Effector memory CD8-positive, alpha-beta T cell (primary cell): ENCODE data around the gene AK4.

Experiments used
- ATAC-seq: fragments of 150-1000 bp; cut with Tn5 transposase; replicated peaks from 2 replicates; pipeline ENCODE4 v1.10.0; 2021; ENCODE audit warnings: mild to moderate bottlenecking, moderate library complexity
- DNase-seq, 3 experiments: peaks; one replicate each; pipeline ENCODE4 v3.0.0; 2021
- H3K27ac Mint-ChIP-seq, 2 donors: one replicate each; pipeline ENCODE4 v1.8.0; 2022; ENCODE audit warnings: mild to moderate bottlenecking in 2 of 2, mixed read lengths in 2 of 2, moderate library complexity in 2 of 2
- H3K27me3 Mint-ChIP-seq, 2 donors: one replicate each; pipeline ENCODE4 v1.8.0; 2022; ENCODE audit warnings: mixed read lengths in 2 of 2
- H3K36me3 Mint-ChIP-seq: one replicate; pipeline ENCODE4 v1.8.0; 2022; ENCODE audit warnings: mild to moderate bottlenecking, moderate library complexity, mixed read lengths; ENCODE audit not compliant: insufficient read depth
- H3K4me1 Mint-ChIP-seq, 2 donors: one replicate each; pipeline ENCODE4 v1.8.0; 2022; ENCODE audit warnings: low read depth in 2 of 2, mixed read lengths in 2 of 2
- H3K4me3 Mint-ChIP-seq, 2 donors: one replicate each; pipeline ENCODE4 v1.8.0; 2022; ENCODE audit warnings: mild to moderate bottlenecking in 2 of 2, mixed read lengths in 2 of 2, moderate library complexity in 2 of 2
- H3K9me3 Mint-ChIP-seq, 2 donors: one replicate each; pipeline ENCODE4 v1.8.0; 2022; ENCODE audit warnings: mixed read lengths in 2 of 2

Gene AK4

DNA sequence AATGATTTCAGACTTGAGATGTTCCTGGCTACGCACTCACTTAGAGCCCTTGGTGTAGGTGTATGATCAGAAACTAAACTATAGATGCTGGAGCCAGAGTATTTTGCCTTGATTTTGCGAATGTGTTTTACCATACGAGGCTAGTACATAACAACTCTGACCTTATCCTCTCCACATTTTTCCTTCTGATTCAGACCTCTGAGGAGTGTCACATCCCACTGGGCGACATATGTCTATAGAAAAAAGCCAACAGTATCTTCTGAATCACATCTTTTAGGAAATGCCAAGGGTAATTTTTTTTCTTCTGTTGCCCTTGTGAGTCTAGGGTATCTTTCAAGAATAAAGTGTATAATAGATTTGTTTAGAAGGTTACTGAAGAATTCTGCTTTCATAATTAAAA lies 49.6 kb downstream of the AK4 start:
- H3K9me3 Mint-ChIP-seq: no peaks in the 10 kb centered on the region
- no peak overlapping the region for H3K4me3 Mint-ChIP-seq
- ATAC-seq: no peak
- no peak overlapping the region for H3K27ac Mint-ChIP-seq
- H3K4me1 Mint-ChIP-seq: no peaks in the 10 kb centered on the region
- H3K27me3 Mint-ChIP-seq: peaks cover 15 to 22% of the 10 kb centered on the region in 2 donors
- DNase-seq: no peak
- H3K36me3 Mint-ChIP-seq: no peaks in the 10 kb centered on the region

DNA sequence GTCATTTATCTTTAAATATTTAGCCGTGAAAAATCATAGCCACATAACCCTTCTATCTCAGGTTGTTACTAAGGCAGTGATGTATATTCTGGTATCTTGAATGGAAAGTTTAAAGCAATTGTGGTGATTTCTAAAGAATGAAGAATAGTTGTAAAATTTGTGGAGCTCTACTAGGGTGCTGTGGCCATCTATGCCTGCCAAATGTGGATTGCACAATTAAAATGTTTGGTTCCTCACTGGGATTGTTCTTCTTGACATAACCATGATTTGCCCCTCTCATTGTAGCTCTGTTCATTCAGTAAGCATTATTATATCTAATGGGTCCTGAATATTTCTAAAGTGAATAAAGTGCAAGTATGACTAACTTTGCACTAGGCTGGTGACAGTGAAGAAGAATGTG lies 50.1 kb downstream of the AK4 start:
- Mint-ChIP-seq H3K36me3 (no peaks in the 10 kb centered on the region), H3K27ac (no peak overlapping the region), H3K27me3 (peaks cover 15 to 22% of the 10 kb centered on the region in 2 donors), H3K4me1 (no peaks in the 10 kb centered on the region), H3K4me3 (no peak overlapping the region), H3K9me3 (no peaks in the 10 kb centered on the region)
- ATAC-seq (no peak), DNase-seq (no peak)

DNA sequence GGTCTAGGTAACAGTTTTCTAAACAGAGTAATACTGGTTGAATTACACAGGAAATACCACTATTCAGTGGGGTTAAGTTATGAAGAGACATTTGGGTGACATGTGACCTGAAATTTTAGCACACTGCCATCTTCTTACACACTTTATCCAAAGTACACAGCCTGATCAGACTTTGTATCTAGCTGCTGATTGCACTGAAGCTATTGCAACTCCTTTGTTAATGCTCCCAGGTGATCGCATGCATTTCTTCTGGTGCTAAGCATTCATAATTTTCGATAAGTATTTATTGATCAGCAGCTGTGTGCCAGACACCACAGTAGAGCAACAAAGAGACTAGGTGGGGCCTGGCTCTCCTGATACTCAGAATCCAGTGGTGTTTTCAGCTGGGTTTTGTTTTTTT lies 52.4 kb downstream of the AK4 start:
- no peak for ATAC-seq
- Mint-ChIP-seq H3K4me1 (no peaks in the 10 kb centered on the region), H3K4me3 (no peak overlapping the region)

DNA sequence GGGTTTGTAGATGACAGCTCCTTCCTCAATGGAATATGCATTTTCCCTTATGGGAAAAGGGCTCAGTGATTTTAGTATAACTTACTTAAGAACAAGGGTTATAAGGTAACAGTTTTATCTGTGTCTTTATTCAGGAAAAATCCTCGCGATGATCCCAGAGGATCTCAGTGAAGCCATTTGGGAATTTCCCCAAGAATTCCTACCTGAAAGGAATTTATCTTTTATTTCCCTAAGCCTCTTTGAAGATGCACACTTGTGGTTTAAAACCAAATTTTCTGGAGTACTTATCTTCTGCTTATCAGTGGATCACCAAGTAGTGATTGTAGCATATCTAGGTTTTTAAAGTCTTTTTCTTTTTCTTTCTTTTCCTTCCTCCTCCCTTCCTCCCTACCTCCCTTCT lies 58.8 kb downstream of the AK4 start:
- Mint-ChIP-seq H3K4me1 (peaks cover 0 to 6% of the 10 kb centered on the region in 2 donors), H3K27ac (no peak overlapping the region), H3K36me3 (no peaks in the 10 kb centered on the region), H3K27me3 (peaks cover 11 to 25% of the 10 kb centered on the region in 2 donors), H3K4me3 (no peak overlapping the region), H3K9me3 (no peaks in the 10 kb centered on the region)
- no peak for ATAC-seq
- DNase-seq: no peak

More for the DNA sequence above, 52.4 kb downstream of the AK4 start:
- Mint-ChIP-seq H3K27me3 (peaks cover 15 to 25% of the 10 kb centered on the region in 2 donors), H3K9me3 (no peaks in the 10 kb centered on the region), H3K27ac (no peak overlapping the region), H3K36me3 (no peaks in the 10 kb centered on the region)
- DNase-seq: no peak

DNA sequence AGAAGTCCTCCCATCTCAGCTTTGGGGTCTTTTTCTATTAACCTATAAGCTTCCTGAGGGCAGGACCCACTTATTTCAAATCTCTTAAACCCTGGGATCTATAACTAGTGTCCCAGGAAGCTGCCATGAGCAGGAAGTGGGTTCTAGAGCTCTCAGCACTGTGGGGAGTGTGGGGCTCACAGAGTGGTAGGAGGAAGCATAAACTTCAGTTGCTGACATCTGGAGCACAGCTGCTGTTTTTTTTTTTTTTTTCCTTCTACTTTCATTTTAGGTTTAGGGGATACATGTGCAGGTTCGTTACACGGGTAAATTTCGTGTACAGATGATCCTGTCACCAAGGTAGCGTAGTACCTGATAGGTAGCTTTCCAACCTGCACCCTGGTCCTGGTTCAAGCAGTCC lies 59.3 kb downstream of the AK4 start:
- ATAC-seq (no peak), DNase-seq (no peak)
- Mint-ChIP-seq H3K27me3 (peaks cover 8 to 25% of the 10 kb centered on the region in 2 donors), H3K27ac (no peak overlapping the region), H3K4me3 (no peak overlapping the region), H3K9me3 (no peaks in the 10 kb centered on the region), H3K4me1 (peaks cover 0 to 6% of the 10 kb centered on the region in 2 donors), H3K36me3 (no peaks in the 10 kb centered on the region)

DNA sequence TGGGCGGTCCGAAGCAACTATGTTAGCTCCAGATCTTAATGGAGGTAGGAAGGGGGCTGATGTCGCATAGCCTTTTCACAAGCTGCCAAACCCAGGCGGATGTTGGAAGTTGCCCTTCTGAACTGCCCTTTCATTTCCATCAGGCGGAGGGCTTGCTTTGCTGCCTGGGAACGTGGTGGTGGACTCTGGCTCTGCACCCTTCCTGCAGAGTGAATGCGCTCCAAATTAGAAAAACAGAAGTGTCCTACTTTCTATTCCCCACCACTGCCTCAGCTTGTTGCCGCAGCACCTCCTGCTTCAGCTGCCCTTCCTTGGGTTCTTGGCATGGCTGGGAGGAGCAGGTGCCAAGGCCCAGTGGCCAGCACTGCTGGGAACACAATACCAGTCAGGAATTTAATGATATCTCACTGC lies 60.6 kb downstream of the AK4 start:
- no peak for DNase-seq
- Mint-ChIP-seq H3K9me3 (no peaks in the 10 kb centered on the region), H3K27ac (no peak overlapping the region), H3K36me3 (no peaks in the 10 kb centered on the region), H3K4me1 (peaks cover 0 to 6% of the 10 kb centered on the region in 2 donors), H3K4me3 (no peak overlapping the region), H3K27me3 (peaks cover 8 to 25% of the 10 kb centered on the region in 2 donors)
- no peak for ATAC-seq

DNA sequence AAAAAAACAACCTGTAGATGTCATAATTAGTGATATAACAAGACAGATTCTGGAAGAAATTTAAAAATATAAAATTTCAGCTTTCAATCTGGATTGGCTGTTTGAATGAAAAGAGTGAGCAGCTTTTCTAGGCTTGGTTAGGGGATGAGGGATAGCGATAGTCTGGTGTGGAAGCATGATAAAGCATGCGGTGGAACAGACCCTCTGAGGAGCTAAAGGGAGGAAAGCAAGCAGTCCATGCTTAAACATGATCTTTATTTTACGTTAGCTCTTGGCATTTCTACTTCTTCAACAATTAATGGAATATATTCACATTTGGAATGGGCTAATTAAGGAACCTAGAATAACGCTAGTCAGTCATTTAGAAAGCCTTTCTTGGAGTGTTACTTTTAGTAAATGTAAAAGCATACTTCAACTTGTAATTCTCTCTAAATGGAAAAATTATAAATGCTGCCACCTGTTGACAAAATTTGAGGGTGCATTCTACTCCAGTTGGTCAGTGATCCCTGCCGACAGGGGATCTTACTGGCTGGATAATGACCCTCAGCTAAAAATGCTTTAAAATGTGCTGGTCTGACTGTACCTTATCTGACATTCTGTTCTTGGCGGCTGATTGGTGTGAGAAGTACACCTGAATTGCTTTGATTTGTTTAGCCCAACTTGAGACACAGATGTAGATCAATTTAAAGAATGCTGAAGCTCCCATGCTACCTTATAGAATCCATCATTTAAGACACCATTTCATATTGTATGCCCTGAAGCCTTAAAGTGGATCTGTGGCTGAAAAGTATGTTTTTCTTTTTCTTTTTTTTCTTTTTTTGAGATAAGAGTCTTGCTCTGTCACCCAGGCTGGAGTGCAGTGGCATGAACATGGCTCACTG lies 61.2 kb downstream of the AK4 start:
- H3K27me3 Mint-ChIP-seq: peaks cover 8 to 25% of the 10 kb centered on the region in 2 donors
- H3K36me3 Mint-ChIP-seq: no peaks in the 10 kb centered on the region
- no peak for DNase-seq

DNA sequence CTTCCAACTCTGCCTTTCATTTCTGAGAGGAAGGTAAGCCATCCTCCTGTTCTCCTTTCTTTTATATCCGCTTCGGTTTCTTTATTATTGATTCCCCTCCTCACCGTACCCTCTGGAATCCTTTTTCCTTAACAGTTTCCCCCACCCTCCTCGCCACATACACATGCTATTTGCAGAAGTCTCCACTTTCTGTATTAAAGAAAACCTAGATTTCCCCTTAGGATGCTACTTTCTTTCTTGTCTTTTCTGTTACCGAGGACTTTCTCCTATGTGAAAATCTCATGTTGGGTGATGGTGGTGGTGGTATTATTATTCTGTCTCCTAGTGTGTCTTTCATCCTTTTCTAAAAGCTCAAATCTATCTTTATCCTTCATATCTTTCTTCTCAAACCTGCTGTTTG lies 62.3 kb downstream of the AK4 start:
- DNase-seq: no peak
- no peak overlapping the region for H3K4me3 Mint-ChIP-seq
- H3K27ac Mint-ChIP-seq: no peak overlapping the region
- no peak for ATAC-seq
- peaks cover 0 to 6% of the 10 kb centered on the region in 2 donors for H3K4me1 Mint-ChIP-seq
- H3K36me3 Mint-ChIP-seq: no peaks in the 10 kb centered on the region
- no peaks in the 10 kb centered on the region for H3K9me3 Mint-ChIP-seq
- H3K27me3 Mint-ChIP-seq: peaks cover 7 to 25% of the 10 kb centered on the region in 2 donors

More for the DNA sequence above, 61.2 kb downstream of the AK4 start:
- Mint-ChIP-seq H3K27ac (no peak overlapping the region), H3K9me3 (no peaks in the 10 kb centered on the region), H3K4me3 (no peak overlapping the region), H3K4me1 (peaks cover 0 to 6% of the 10 kb centered on the region in 2 donors)
- no peak for ATAC-seq

DNA sequence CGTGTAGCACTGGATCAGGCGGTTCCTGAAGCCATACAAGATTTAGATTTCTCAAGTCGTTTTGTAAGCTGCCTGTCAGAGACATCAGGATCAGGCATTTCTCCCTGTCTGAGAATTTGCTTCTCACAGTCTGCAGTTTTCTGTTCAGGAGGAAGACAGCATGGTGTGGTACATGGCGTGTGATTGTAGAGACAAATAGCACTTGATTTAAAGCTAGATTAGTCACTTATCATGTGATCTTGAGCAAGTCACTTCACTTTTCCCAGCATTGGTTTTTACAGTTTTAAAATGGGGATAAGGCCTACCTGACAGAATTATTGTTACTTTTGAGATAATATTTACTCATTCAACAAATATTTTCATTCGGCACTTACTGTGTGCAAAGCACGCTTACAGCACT lies 63.3 kb downstream of the AK4 start:
- Mint-ChIP-seq H3K27ac (no peak overlapping the region), H3K27me3 (peaks cover 0 to 25% of the 10 kb centered on the region in 2 donors), H3K9me3 (no peaks in the 10 kb centered on the region), H3K4me1 (peaks cover 0 to 7% of the 10 kb centered on the region in 2 donors), H3K4me3 (no peak overlapping the region), H3K36me3 (no peaks in the 10 kb centered on the region)
- ATAC-seq (no peak), DNase-seq (no peak)

DNA sequence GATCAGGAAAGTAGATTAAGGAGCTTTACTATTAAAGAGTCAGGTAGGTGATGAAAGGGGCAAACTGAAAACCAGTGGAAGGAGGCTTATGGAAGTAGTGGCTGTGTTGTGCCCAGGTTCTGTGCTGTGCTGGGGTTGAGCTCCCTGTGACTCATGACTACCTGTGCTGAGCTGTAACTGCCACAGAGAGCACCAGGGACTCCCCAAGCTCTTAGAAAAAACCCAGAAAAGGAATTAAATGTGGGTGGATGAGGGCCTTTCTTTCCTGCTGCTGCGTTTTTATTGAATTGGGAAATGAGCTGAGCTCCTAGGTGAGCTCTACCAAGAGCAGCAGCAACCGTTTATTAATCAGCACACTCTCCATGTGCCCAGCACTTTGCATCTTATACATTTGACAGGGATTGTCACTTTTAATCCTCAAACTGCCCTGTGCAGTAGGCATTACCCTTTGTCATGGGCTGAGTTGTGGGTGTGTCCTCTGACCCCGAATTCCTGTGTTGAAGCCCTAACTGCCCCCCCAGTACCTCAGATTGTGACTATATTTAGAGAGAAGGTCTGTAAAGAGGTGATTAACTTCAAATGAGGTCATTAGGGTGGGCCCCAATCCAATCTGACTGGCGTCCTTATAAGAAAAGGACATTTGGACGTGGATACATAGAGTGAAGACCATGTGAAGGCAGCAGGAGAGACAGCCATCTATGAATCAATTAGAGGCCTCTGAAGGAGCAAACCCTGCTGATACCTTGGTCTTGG lies 65.4 kb downstream of the AK4 start:
- ATAC-seq (no peak), DNase-seq (no peak)
- Mint-ChIP-seq H3K4me1 (peaks cover 0 to 1% of the 10 kb centered on the region in 2 donors), H3K27ac (no peak overlapping the region), H3K36me3 (no peaks in the 10 kb centered on the region), H3K27me3 (peaks cover 0 to 15% of the 10 kb centered on the region in 2 donors), H3K4me3 (no peak overlapping the region), H3K9me3 (no peaks in the 10 kb centered on the region)

DNA sequence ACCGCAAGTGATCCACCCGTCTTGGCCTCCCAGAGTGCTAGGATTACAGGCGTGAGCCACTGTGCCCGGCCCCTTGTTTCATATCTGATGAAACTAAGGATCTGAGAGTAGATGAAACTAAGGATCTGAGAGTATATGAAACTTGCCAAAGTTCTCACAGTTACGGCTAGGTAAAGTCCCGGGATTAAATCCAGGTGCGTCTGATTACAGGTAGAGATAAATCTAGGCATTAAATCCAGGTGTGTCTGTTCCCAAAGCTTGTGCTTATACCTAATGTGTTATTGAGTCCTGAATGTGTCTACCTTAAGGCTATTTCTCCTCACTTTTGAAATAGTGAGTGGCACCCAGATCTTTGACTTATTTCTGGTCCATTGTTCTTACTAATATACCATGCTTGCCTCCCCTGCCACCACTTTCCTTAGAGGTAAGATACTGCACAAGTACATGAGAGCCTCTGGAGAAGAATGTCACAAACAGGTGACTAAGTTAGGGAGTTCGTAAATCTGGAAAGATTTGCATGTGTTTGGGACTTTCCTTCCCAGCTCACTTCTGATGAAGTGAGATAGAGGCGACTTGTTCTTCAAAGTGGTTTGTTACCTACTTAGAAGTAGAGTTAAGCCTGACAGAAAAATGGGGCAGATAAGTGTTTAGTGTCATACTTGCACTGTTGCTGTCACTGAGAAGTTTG lies 66.5 kb downstream of the AK4 start:
- peaks cover 0 to 1% of the 10 kb centered on the region in 2 donors for H3K4me1 Mint-ChIP-seq
- H3K9me3 Mint-ChIP-seq: no peaks in the 10 kb centered on the region
- no peak for DNase-seq
- H3K36me3 Mint-ChIP-seq: no peaks in the 10 kb centered on the region
- H3K27me3 Mint-ChIP-seq: peaks cover 0 to 5% of the 10 kb centered on the region in 2 donors
- H3K4me3 Mint-ChIP-seq: no peak overlapping the region
- ATAC-seq: no peak
- H3K27ac Mint-ChIP-seq: no peak overlapping the region

DNA sequence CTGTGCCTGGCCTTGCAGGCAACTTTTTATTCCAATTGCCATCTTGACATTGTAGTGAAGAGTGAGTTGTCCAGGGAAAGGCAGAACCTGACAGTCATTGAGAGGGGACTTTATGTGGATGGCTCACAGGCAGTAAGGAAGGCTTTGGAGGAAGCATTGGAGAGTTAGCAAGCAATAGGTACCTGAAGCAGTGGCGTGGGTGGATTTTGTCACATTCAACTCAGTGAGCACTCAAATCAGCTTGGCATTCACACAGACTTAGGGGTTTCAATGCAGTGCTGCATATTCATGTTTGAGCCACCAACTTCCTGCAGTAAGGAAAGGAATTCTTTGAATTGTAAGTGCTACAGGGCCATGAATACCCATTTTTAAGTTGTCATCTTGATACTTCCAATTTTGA lies 69.0 kb downstream of the AK4 start:
- H3K27me3 Mint-ChIP-seq: peaks cover 6 to 7% of the 10 kb centered on the region in 2 donors
- no peak for DNase-seq
- peaks cover 0 to 1% of the 10 kb centered on the region in 2 donors for H3K4me1 Mint-ChIP-seq
- no peaks in the 10 kb centered on the region for H3K36me3 Mint-ChIP-seq
- ATAC-seq: no peak
- no peak overlapping the region for H3K4me3 Mint-ChIP-seq
- no peak overlapping the region for H3K27ac Mint-ChIP-seq
- no peaks in the 10 kb centered on the region for H3K9me3 Mint-ChIP-seq

DNA sequence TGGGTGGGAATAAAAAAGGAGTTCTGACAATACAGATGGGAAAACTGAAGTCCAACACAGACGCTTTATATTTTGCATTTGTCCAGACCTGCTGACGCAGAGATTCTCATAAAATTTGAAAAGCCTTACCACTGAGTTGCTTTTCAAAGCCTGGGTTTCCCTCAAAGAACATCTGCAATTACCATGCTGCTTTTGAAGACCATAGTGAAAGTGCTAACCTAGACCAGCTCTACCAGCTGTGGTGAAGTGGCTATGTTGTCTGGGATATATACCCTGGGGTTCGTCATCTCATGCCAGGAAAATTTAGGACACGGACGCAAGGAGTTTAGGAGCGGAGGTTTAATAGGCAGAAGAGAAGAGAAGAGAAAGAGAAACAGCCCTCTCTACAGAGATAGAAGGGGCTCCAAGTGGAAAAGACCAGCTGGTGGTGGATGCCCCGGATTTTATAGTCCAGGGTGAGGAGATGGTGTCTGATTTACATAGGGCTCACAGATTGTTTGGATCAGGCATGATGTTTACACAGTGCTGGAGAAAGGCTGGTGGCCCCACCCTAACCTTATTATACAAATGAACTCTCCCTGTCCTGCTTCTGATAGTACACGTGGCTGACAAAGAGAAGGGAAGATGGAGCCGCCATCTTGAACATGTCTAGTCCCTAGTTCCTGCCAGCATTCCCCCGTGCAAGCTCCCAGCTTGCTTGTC lies 73.8 kb downstream of the AK4 start:
- ATAC-seq: no peak
- H3K27ac Mint-ChIP-seq: no peak overlapping the region
- H3K9me3 Mint-ChIP-seq: no peaks in the 10 kb centered on the region

More for the DNA sequence above, 73.8 kb downstream of the AK4 start:
- H3K4me1 Mint-ChIP-seq: no peaks in the 10 kb centered on the region
- peaks cover 26 to 28% of the 10 kb centered on the region in 2 donors for H3K27me3 Mint-ChIP-seq
- H3K4me3 Mint-ChIP-seq: no peak overlapping the region
- no peaks in the 10 kb centered on the region for H3K36me3 Mint-ChIP-seq
- DNase-seq: no peak
